ENCODE results near the gene RBMX.

- TF ChIP-seq CTCF (IDR thresholded peaks at IDR 0.05; ENCODE audit: extremely low read depth in 1 of 2, insufficient read depth in 1 of 2, low read depth in 1 of 2, low read length in 2 of 2) (no peak), POLR2AphosphoS5 (IDR thresholded peaks at IDR 0.05; ENCODE audit: insufficient read depth, low read depth, low read length) (no peak), POLR2A (IDR thresholded peaks at IDR 0.05; ENCODE audit: low read depth, low read length) (no peak)
Measured at GRCh38 chrX:136829413-136829812, 51.1 kb downstream of the RBMX start.

All from endothelial cell of umbilical vein (primary cell).